NCI-H2029 (cell line): ENCODE data around the gene EFNA2.

ENCODE experiments used
- DNase-seq: peaks from one replicate; lab custom pipeline; 2025; lab: John Stamatoyannopoulos, UW

EFNA2 gene

GRCh38 chr19:1260749-1261537 is 24.7 kb upstream of the EFNA2 start:
- DNase-seq, result peak; percentile 94

DNA sequence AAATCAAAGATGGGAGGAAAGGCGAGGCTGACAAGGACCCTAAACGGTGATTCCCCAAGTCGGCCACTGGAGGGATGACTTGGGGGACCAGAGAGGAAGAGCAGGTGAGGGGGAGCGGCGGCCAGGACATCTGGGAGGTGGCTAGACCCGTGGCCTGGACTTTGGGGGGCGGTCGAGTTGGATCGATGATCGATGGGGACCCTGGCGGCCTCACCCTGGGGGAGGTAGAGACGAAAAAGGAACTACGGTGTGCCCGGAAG is 24.2 kb upstream of the EFNA2 start:
- DNase-seq, result no peak

GRCh38 chr19:1261798-1262622 is 23.7 kb upstream of the EFNA2 start:
- peak; percentile 60 for DNase-seq

GRCh38 chr19:1262623-1263123 is 23.0 kb upstream of the EFNA2 start:
- no peak for DNase-seq

DNA sequence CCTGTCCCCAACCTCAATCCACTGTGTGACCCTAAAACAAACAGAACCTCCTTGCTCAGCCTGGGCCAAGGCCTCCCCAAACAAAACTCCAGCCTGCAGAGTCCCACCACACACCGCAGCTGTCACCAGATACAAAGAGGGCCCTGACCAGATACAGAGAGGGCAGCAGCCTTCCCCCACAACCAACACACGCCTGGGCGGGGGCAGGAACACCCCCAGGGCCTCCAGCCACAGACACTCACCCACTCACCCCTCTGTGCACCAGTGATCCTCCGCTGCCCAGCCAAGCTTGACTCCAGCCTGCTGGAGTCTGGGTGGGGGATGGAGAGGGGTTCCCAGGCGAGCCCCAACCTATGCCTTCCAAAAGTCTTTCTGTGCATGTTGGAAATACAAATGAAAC is 22.5 kb upstream of the EFNA2 start:
- DNase-seq, result no peak

GRCh38 chr19:1264801-1265614 is 20.7 kb upstream of the EFNA2 start:
- no peak for DNase-seq

- DNase-seq, result no peak
Measured at GRCh38 chr19:1265615-1266128, 20.0 kb upstream of the EFNA2 start.

DNA sequence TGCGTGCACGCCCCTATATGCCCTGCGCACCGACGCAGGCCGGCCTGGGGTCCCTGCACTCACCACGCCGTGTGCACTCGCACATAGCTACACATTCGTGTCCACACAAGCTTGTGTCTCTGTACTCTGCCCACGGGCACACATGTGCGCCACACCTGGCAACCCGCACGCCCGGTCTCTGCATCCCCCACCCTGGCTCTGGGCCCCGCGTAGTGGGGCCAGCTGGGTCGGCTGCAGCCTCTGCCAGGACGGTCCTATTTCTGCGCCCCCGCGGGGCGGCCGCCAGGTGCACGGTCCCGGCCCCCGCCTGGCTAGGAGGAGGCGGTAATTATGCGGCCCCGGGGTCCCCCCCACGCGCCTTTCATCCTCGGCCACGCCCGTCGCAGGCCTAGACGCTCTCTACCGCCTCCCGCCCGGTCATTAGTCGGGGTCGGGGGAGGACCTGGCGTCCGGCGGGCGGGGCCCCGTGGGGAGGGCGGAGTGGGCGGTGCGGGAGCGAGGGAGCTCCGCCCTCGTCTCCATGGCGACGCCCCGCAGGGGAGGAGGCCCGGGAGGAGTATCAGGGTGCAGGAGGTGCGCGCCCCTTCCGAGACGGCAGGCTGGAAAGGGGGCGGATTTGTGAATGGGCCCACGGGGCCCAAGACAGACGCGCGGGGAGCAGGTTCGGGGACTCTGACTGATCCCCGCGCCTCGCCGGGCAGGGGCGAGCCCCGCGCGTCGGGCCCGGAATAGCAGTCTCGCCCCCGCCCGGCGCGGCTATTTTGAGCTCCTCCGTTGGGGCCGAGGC is 19.4 kb upstream of the EFNA2 start:
- DNase-seq, result peak; percentile 64

DNA sequence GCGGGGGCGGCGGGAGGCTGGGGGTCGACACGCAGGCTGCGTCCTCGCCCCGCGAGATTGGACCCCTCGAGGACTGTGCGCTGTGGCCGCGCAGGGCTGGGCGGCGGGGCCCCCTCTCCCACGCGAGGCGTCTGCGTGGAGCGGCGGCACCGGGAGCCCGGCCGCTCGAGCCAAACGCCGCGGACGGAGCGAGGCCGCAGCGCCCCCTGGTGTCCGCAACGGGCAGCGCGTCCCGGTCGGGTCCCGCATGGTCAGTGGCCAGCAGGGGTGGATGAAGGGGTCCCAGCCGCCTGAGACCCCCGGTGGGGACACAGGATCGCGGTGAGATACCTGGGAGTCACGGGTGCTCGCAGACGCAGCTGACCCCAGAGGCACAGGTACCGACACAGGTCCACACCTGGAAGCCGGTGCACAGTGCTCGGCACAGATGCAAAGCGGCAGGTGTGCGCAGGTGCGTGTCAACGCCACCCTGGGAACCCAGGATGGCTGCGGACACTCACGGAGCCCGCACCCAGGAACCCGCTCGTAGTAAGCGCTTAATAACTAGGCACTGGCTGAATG is 18.7 kb upstream of the EFNA2 start:
- DNase-seq, result peak; percentile 12

DNA sequence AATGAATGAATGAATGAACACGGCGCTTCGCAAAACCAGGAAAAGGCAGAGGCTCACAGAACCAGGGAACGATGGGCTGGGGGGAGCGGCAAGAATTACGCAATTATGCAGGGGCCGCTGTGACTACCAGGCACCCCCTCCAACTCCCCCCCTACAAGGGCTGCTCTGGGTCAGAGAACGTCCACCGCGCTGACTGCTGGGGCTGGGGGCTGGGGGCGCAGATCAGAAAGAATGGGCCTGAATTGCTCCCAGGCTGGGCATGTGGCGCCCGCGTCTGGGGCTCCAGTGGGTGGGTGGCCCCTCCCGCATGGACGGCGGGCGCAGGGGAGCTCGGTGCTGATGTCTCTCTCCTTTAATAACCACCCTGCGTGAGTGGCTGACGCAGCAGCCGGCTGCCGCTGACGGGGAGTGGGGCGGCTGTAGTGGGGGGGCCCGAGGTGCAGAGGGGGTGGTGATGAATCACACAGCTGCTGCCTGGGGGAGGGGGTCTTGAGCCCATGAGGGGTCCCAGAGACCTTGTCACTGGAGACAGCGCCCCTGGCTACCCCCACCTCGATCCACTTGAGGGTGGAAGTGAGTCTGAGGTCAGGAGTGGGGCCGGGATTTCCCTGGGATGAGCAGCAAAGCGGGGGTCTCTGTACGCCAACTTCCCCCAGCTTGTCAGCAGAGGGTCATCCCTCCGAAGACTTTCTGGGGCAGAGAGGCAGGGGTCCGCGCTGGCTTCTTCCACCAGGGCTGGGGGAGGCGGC is 18.0 kb upstream of the EFNA2 start:
- DNase-seq, result no peak

DNA sequence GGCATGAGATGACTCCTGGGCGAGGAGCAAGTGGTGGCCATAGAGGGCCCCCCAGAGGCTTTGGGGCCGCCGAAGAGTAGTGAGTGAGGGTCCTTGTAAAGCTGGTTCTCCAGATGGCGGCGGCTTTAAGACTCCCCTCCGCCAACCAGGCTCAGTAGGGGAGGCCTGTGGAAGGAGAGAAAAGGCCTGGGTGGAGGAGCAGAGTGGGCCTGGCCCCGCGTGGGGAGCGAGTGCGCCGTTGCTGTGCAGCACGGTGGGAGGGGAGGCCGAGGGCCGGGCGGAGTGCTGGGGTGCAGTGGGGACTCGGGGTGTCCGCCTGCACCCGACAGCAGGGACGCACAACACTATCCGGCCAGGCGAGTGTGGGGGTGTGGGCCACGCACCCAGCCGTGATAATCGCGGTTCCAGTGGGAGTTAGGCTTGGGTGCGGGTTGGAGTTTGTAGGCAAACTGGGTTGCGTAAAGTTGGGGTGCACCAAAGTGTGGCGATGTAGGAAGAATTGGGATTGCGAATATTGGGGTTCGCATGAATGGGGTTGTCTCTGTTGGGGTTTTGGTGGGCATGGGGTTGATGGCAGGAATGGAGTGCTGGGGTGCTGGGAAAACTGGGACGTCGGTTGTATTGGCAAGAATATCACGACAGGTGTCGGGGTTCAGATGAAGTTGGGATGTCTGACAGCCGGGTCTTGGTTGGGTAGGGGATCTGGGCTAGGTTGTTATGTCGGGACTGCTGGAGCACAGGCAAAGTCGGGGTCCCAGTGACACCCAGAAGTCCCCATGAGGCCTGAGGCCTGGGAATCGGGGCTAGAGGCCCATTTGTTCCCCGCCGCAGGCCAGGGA is 17.2 kb upstream of the EFNA2 start:
- DNase-seq, result no peak

DNA sequence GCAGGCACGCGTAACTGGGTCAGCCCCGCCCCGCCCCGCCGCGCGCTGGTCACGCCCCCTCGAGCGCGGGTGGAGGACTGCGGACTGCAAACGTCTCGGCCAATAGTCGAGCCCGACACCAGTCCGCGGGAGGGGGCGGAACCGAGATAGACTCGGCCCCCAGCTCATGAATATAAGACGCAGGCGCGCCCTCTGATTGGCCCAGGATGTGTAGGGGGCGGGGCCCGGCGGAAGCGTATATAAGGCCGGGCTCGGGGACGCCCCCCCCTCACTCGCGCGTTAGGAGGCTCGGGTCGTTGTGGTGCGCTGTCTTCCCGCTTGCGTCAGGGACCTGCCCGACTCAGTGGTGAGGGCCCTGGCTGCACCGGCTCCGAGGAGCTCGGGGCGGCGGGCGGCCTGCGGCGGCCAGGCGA is 16.6 kb upstream of the EFNA2 start, which contains the start of gene CIRBP:
Gene CIRBP, plus strand, starts transcription at position 268 of the 413 bp plus-strand sequence. CDS start 1,602 bp downstream, outside the sequence.
- peak; percentile 98 for DNase-seq

DNA sequence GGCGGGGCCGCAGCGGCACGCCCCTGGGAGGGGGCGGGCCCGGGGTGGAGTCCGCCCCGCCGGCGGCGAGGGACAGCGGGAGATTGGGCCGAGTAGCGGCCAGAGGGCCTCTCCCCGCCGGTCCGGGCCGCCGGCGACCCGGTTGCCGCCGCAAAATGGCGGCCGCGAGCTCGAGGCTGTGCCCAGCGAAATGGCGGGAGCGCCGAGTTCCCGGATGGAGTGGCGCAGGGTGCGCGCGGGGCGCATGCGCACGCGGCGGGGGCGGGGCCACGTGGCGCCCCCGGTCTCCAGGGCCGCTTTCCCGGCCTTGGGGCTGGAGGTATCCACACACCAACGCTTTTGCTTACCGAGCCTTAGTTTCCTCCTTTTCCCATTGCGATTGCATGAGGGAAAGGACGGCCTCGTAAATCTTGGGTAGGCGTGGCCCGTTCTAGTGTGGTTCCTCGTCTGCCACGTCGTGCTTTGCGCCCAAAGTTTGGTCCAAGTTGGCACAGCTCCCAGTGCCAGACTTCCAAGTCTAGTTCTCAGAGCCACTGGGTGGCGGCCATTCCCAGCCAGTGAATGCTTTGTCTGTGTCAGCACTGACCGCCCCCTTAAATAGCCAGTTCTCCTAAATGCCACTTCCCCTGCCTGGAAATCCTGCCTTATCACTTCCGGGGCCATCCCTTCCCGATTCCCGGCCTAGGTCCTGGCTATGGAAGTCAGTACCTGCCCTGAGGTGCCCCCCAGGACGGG is 16.0 kb upstream of the EFNA2 start:
- peak; percentile 80 for DNase-seq

- DNase-seq, result peak; percentile 68
Measured at GRCh38 chr19:1270213-1270853, 15.3 kb upstream of the EFNA2 start.

GRCh38 chr19:1270854-1271527 is 14.7 kb upstream of the EFNA2 start:
- DNase-seq, result no peak

DNA sequence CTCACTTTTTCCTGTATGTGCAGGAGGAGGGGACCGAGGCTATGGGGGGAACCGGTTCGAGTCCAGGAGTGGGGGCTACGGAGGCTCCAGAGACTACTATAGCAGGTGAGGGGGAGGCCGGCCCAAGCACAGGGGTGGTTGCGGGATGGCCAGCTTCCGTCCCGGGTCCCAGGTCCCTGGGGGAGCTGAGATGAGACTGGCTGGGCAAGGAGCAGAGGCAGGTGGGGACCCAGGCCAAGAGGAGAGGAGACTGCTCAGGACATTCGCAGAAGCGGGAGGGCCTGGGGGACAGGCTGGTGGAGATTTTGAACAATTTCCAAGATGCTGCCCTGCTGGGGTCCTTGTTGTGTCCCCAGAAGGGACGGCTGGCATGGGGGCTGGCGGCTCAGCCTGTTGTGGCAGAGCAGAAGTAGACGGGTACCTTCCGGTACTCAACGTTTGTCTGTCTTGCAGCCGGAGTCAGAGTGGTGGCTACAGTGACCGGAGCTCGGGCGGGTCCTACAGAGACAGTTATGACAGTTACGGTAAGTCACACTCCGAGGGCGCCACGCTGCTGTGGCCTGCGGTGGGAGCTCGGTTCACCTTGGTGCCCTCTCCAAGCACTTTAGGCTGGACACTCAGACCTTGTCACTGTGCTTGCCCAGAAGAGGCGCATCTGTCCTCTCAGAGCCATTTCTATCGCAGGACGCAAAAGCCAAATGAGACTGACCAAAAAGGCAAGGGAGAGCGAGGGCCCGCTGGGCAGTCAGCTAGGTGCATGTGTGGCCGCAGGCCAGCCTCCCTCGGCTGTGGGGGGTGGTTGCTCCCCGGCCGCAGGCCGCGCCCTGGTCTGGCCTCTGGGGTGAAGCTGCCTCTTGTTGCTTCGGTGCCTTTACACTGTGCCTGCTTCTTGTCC is 13.9 kb upstream of the EFNA2 start:
- no peak for DNase-seq
